GM20431 (cell line): ENCODE measurements around the gene SRPK1.

Source experiments
- in situ Hi-C: fragments of 300-500 bp; cut with MseI, MboI; formaldehyde crosslinking; loops from one replicate; pipeline ENCODE4 v1.15.0; 2020; ENCODE audit warnings: low sequenced_read_pairs; ENCODE audit not compliant: unreplicated experiment

Gene SRPK1

DNA sequence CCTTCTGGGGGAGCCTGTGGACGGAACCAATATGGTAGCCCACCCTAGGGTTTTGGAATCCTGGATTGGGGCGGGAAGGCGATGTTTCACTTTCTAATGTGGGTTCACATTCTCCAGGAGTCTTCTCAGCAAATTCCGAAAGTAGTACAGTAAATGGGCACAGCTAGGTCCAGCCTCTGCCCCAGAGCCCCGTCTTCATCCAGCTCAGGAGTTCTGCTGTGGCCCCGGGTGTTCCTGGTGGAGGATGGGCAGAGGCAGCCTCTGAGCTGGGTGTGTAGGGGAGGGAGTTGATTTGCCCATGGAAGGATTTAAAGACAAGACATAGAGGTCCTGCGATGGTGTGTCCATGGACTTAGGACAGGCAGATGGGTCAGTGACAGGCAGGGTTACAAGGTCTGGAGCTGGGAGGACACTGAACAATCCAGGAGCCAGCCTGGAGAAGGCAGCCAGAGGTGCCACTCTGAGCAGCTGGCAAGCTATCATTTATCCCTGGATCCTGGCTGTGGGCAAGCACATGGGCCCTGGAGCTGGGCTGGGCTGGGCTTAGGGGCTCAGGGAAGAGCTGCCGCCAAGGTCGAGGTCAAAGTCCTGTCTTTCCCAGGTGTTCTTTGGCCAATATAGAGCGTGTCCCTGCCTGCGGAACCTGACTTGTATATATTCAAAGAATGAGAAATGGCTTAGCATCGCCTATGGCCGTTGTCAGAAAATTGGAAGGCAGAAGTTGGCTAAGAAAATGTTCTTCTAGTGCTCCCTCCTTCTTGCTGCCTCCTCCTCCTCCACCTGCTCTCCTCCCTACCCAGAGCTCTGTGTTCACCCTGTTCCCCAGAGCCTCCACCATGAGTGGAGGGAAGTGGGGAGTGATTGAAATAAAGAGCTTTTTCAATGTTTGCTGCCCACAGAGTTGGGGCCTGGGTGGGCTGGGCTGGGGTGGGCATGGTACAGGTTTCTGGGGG lies 133.4 kb downstream of the SRPK1 start:
- in situ Hi-C loops, result no loop called here

GRCh38 chr6:35786810-35787209 lies 134.1 kb downstream of the SRPK1 start:
- in situ Hi-C loops, result no loop called here

- in situ Hi-C loops, result no loop called here
Measured at GRCh38 chr6:35786272-35786671, 134.6 kb downstream of the SRPK1 start.

GRCh38 chr6:35784200-35784599 lies 136.7 kb downstream of the SRPK1 start:
- in situ Hi-C loops, result no loop called here
